B cell (primary cell): Measurements from ENCODE around the gene MATN3.

ENCODE experiments used
- EZH2 ChIP-seq: IDR thresholded peaks from 2 replicates; pipeline ENCODE4 v1.6.1; 2012; ENCODE audit warnings: borderline replicate concordance, low read depth, mild to moderate bottlenecking, moderate library complexity, low read length; ENCODE audit not compliant: insufficient read depth, poor library complexity, severe bottlenecking
- TF ChIP-seq, protein P1 (sequence below): fragments of 200-600 bp; IDR thresholded peaks from one replicate; pipeline ENCODE4 v1.8.0; 2022; ENCODE audit warnings: antibody characterized with exemption, mild to moderate bottlenecking

GRCh38 chr2:20054119-20054518 lies 41.7 kb upstream of the MATN3 start:
- TF ChIP-seq, protein P1, sequence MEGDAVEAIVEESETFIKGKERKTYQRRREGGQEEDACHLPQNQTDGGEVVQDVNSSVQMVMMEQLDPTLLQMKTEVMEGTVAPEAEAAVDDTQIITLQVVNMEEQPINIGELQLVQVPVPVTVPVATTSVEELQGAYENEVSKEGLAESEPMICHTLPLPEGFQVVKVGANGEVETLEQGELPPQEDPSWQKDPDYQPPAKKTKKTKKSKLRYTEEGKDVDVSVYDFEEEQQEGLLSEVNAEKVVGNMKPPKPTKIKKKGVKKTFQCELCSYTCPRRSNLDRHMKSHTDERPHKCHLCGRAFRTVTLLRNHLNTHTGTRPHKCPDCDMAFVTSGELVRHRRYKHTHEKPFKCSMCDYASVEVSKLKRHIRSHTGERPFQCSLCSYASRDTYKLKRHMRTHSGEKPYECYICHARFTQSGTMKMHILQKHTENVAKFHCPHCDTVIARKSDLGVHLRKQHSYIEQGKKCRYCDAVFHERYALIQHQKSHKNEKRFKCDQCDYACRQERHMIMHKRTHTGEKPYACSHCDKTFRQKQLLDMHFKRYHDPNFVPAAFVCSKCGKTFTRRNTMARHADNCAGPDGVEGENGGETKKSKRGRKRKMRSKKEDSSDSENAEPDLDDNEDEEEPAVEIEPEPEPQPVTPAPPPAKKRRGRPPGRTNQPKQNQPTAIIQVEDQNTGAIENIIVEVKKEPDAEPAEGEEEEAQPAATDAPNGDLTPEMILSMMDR, result no peak
- TF ChIP-seq EZH2, result no peak
